Spleen (tissue), 11 donors: Measurements from ENCODE around the gene SCFD2. TPM values are rescaled to one million over a fixed set of nuclear protein-coding genes. Genes with fewer than 3 reads are reported as not detected.
A peak's percentile ranks its signal among the peaks of the same experiment; 100 is the strongest.

ENCODE experiments used
- DNase-seq: peaks from one replicate; pipeline ENCODE4 v3.0.0-alpha.2; 2020
- H3K27ac ChIP-seq, 8 donors: fragments of 200-600 bp; sonication (generic) in 7 of 8; 1 replicate in 4 of 8; 2 replicates in 4 of 8; pipeline versions ENCODE4 v1.5.0 to v1.8.0; 2016 to 2021; ENCODE audit warnings: inconsistent platforms in 4 of 8, mild to moderate bottlenecking in 4 of 8, moderate library complexity in 1 of 8
- H3K27me3 ChIP-seq, 7 donors: fragments of 200-600 bp; sonication (generic) in 6 of 7; replicated peaks in 1 of 7; 1 replicate in 4 of 7; 2 replicates in 3 of 7; pipeline versions ENCODE4 v1.5.0 to v1.8.0; 2016 to 2021; ENCODE audit warnings: inconsistent platforms in 3 of 7, mild to moderate bottlenecking in 1 of 7
- H3K36me3 ChIP-seq, 6 donors: fragments of 200-600 bp; sonication (generic) in 5 of 6; 1 replicate in 4 of 6; 2 replicates in 2 of 6; pipeline versions ENCODE4 v1.5.0 to v1.8.0; 2016 to 2021; ENCODE audit warnings: inconsistent platforms in 2 of 6
- H3K4me1 ChIP-seq, 6 donors: fragments of 200-600 bp; sonication (generic) in 5 of 6; 1 replicate in 3 of 6; 2 replicates in 3 of 6; pipeline versions ENCODE4 v1.5.0 to v1.8.0; 2016 to 2021; ENCODE audit warnings: inconsistent platforms in 3 of 6
- H3K4me3 ChIP-seq, 8 donors: fragments of 200-600 bp; sonication (generic) in 7 of 8; 1 replicate in 4 of 8; 2 replicates in 4 of 8; pipeline versions ENCODE4 v1.5.0 to v1.8.0; 2016 to 2021; ENCODE audit warnings: inconsistent platforms in 4 of 8, mild to moderate bottlenecking in 4 of 8, moderate library complexity in 2 of 8
- H3K9me3 ChIP-seq, 8 donors: fragments of 200-600 bp; sonication (generic) in 7 of 8; 1 replicate in 4 of 8; 2 replicates in 4 of 8; pipeline versions ENCODE4 v1.5.0 to v1.8.0; 2016 to 2021; ENCODE audit warnings: inconsistent platforms in 4 of 8
- CTCF ChIP-seq, 11 experiments: fragments of 200-600 bp in 7 of 11; fragments of 450-650 bp in 4 of 11; sonication (generic) in 4 of 11; IDR thresholded peaks in 8 of 11; conservative IDR thresholded peaks in 3 of 11; 1 replicate in 7 of 11; 2 replicates in 4 of 11; pipeline versions ENCODE4 v1.4.0 to v1.8.0; 2016 to 2021; ENCODE audit warnings: antibody characterized with exemption in 11 of 11, inconsistent platforms in 4 of 11, mild to moderate bottlenecking in 1 of 11
- POLR2A ChIP-seq, 3 donors: fragments of 450-650 bp; IDR thresholded peaks; one replicate each; pipeline ENCODE4 v1.5.1; 2017; ENCODE audit warnings: antibody characterized with exemption in 3 of 3, mild to moderate bottlenecking in 1 of 3
- POLR2AphosphoS5 ChIP-seq, 3 donors: sonication (generic); formaldehyde crosslinking; IDR thresholded peaks; one replicate each; pipeline ENCODE4 v1.5.1; 2017; ENCODE audit warnings: antibody characterized with exemption in 3 of 3
- WGBS, 5 donors: extraction: QIAGEN DNeasy Blood & Tissue Kit in 3 of 5; methylation state at CpG; one replicate each; pipeline versions ENCODE4 v1.1.5 to v1.1.7; 2013 to 2018; 5-methylcytosine and 5-hydroxymethylcytosine counted together
- intact Hi-C: fragments of 100-400 bp; cut with DNase I; formaldehyde crosslinking; loops from one replicate; pipeline ENCODE4 v1.15.0; 2023; ENCODE audit warnings: low total_unique reads
- polyA plus RNA-seq, 3 donors: library from polyadenylated mRNA; stranded (reverse); fragments of 200-250 nt; gene quantifications; one replicate each; pipeline ENCODE4 v1.2.1, GENCODE V29; 2013
- total RNA-seq, 7 donors: library from RNA; depleted of rRNA in 3 of 7; stranded (reverse); fragments of >200 nt in 3 of 7; fragmentation: NEBNext Ultra II Directional in 4 of 7; extraction: Animal tissue kit (Norgen Biotek cat#: 25700) in 4 of 7; gene quantifications; one replicate each; pipeline versions ENCODE4 v1.1.0 to v1.2.1, GENCODE V29; 2016 to 2021
- donor health status: healthy with polysubstance abuse.
- donor health status: DM: no; HTN: no; CAD: no; lungs with moderate emphysema.
- donor health status: DM: no; HTN: no; CAD: no.
- donor health status: Bipolar disorder and iron deficiency.
- donor health status: healthy.
- donor health status: DM: no; HTN: no; CAD: no.
- donor health status: DM: yes; HTN: yes; CAD: no.

SCFD2 gene
- total and polyA plus RNA-seq, 10 donors, result 3.6 to 42.1 (median 21.1) TPM

- DNase-seq, result peak; percentile 99
- no peaks in the 10 kb centered on the region for H3K27me3 ChIP-seq
- H3K4me3 ChIP-seq, result peak within 1 kb of the TSS; percentile 70 to 97 (median 88)
- 0 to 1% (median 0%) methylated on average over 48 to 85 of the region's 85 CpGs for WGBS, 5 donors
- peak within 1 kb of the TSS; percentile 85 to 94 (median 93) for H3K27ac ChIP-seq
- TF ChIP-seq CTCF (IDR thresholded peaks at IDR 0.05 in 8 of 11, conservative IDR thresholded peaks at IDR 0.05 in 3 of 11) (peak in 2 of 11 experiments; percentile 8 to 46), POLR2AphosphoS5 (IDR thresholded peaks at IDR 0.05) (peak; percentile 97 to 98 (median 97)), POLR2A (IDR thresholded peaks at IDR 0.05) (peak in 1 of 3 donors; percentile 52)
- no peaks in the 10 kb centered on the region for H3K9me3 ChIP-seq
- peaks cover 0 to 18% (median 3%) of the 10 kb centered on the region in 6 donors for H3K36me3 ChIP-seq
- peaks cover 25 to 55% (median 39%) of the 10 kb centered on the region in 6 donors for H3K4me1 ChIP-seq
- intact Hi-C loops, result no loop called here
Observed at GRCh38 chr4:53377319-53378170, 11.7 kb upstream of the SCFD2 start, which contains the start of gene FIP1L1. FIP1L1 (plus strand) TSS chr4:53377641; CDS start chr4:53377839, 198 bp downstream.

- TF ChIP-seq POLR2AphosphoS5 (IDR thresholded peaks at IDR 0.05) (no peak), POLR2A (IDR thresholded peaks at IDR 0.05) (no peak), CTCF (IDR thresholded peaks at IDR 0.05 in 8 of 11, conservative IDR thresholded peaks at IDR 0.05 in 3 of 11) (no peak)
- H3K27me3 ChIP-seq, result no peaks in the 10 kb centered on the region
- peak overlapping the region in 7 of 8 donors; percentile 90 to 94 (median 93) for H3K27ac ChIP-seq
- H3K36me3 ChIP-seq, result peaks cover 0 to 11% (median under 1%) of the 10 kb centered on the region in 6 donors
- H3K4me3 ChIP-seq, result peak overlapping the region; percentile 70 to 97 (median 88)
- 29 to 55% (median 37%) methylated on average over 5 of the region's 5 CpGs for WGBS, 5 donors
- DNase-seq, result no peak
- H3K4me1 ChIP-seq, result peaks cover 25 to 49% (median 39%) of the 10 kb centered on the region in 6 donors
- intact Hi-C loops, result no loop called here
- no peaks in the 10 kb centered on the region for H3K9me3 ChIP-seq
Observed at GRCh38 chr4:53376900-53377299, 11.0 kb upstream of the SCFD2 start.

- Histone ChIP-seq H3K36me3 (no peaks in the 10 kb centered on the region), H3K4me1 (peaks cover 13 to 28% (median 24%) of the 10 kb centered on the region in 6 donors), H3K27ac (no peak overlapping the region), H3K27me3 (peaks cover 0 to 18% (median 0%) of the 10 kb centered on the region in 7 donors), H3K4me3 (no peak overlapping the region), H3K9me3 (no peaks in the 10 kb centered on the region)
- WGBS, 5 donors, result 88 to 92% (median 90%) methylated on average over 4 of the region's 4 CpGs
- no peak for TF ChIP-seq POLR2A (IDR thresholded peaks at IDR 0.05)
- no peak for DNase-seq
- intact Hi-C loops, result no loop called here
Observed at GRCh38 chr4:53374777-53375258, 9.0 kb upstream of the SCFD2 start.

GRCh38 chr4:53371843-53372521, 6.1 kb upstream of the SCFD2 start:
- intact Hi-C loops, result no loop called here
- Histone ChIP-seq H3K4me1 (peaks cover 0 to 6% (median 4%) of the 10 kb centered on the region in 6 donors), H3K4me3 (no peak overlapping the region), H3K9me3 (no peaks in the 10 kb centered on the region), H3K27ac (no peak overlapping the region), H3K27me3 (peaks cover 0 to 18% (median 0%) of the 10 kb centered on the region in 7 donors), H3K36me3 (no peaks in the 10 kb centered on the region)
- no peak for DNase-seq
- 78 to 90% (median 89%) methylated on average over 4 of the region's 4 CpGs for WGBS, 5 donors
- TF ChIP-seq CTCF (IDR thresholded peaks at IDR 0.05 in 8 of 11, conservative IDR thresholded peaks at IDR 0.05 in 3 of 11), result no peak
- TF ChIP-seq POLR2AphosphoS5 (IDR thresholded peaks at IDR 0.05), result no peak
- TF ChIP-seq POLR2A (IDR thresholded peaks at IDR 0.05), result no peak
